Activated CD4-positive, alpha-beta T cell treated with anti-CD3 and anti-CD28 coated beads for 1 hour (primary cell): ENCODE measurements around the gene ADAMTS12.

Source experiments
- DNase-seq: peaks from one replicate; pipeline ENCODE4 v3.0.0-alpha.2; 2020

The ADAMTS12 gene

DNA sequence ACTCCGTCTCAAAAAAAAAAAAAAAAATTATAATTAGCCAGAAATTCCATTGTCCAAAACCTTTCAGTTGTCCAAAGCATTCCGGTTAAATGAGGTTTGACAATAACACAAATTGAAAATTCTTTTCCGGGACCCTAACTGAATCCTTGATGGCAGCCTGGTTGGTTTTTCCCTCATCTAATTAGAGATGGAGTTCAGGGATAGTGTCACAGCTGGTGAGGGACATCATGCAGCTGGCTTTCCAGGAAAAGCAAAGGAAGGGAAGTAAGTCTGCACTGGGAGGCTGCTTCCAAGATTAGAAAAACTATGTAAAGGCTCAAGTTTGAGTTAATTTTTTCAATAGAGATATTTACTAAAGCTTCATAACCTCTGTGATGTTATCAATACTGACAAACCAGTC lies 195.4 kb downstream of the ADAMTS12 start:
- no peak for DNase-seq

DNA sequence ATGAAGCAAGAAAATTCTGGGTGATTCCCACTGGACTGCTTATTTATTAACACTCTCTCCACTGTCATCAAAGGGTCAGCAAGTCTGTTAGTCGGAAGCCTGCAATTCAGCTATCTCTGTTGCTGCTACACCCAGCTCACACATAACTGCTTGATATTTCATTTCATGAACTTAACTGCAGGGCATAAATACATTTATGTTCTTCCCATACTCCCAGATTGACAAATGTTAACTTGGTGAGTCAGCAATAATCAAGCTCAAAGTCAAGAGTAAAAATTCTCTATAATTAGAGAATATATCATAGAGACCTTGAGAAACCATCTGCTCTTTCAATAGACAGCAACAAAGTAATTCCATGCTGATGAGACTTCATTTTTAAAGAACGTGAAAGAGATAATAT lies 198.8 kb downstream of the ADAMTS12 start:
- DNase-seq: no peak

DNA sequence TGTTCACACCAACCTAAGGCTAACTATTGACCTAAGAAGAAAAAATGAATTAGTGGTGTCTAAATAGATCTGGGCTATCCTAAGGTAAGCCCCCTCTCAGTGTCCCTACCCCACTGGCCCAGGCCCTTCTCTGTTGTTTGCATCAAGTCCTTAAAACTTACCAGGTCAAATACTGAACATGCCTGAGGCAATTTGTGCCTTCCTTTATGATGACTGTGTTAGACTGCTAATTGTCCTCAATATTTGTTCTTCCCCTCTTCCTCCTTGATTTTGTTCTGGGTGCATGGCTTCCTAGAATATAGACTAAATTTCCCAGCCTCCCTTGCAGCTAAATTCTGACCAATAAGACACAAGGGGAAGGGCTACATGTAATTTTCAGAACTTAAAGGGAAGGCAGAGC lies 199.9 kb downstream of the ADAMTS12 start:
- DNase-seq: no peak

DNA sequence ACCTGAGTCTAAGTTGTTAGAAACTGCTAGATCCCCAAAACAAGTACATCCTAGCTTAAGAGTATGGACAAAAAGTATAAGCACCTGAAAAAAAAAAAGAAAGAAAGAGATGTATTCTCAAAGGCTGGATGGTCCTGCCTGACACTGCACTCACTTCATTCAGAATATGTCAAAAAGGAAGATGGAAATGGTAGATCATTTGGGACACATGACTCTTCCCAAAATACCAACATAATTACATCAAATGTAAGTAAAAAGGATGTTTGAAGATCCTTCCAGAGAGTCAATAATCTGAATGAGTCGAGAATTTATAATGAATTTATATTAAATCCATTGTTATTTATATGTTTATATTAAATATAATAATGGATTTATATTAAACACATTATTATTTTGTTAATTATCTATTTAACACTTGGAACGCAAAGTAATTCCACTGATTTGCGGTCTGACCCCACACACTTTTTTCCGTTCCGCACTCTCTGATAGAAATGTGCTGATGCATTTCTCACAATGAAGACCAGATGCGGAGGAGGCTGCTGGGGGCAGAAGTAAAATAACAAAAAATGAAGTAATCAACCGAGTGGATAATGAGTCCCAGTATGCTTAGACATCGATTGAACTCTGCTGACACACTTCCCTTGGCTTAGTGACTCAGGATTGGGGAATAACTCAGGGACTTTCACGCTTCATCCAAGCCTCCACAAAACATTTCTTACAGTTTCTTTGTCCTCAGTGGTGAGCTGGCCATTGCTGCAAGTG lies 201.2 kb downstream of the ADAMTS12 start:
- DNase-seq: no peak

DNA sequence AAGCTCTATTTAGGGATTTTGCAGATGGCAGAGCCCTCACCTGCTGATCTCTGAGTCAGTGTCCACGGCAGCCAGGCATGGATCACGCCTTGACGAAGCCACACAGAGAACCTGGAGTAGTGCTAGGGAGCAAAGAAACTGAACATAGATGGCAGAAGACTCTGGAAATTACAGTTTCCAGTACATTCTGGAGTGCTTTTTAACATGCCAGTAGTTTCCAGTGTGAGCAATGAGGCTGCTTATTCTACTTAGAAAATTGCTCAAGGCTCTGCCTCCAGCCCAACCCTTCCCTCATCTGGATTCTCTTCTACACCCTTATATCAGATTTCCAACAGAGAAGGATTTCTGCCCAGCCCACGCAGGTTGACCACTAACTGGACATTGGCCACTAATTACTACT lies 203.3 kb downstream of the ADAMTS12 start:
- DNase-seq: no peak

DNA sequence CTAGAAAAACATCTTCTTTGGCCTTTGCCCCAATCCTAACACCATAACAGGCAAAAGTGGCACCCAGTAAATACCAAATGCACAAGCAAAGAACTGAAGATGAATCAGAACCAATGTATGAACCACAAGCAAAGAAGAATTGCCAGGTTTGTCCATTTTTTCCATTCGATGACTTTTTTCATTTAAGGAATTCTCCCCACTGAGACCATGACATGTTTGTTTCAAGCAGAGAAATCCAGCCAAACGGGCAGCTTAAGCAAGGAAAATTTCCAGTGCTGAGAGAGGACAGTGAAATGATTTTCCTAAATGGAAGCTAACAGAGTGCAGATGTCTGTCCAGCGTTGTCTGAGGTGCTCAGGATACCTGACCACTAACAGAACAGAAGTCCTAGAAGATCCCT lies 203.7 kb downstream of the ADAMTS12 start:
- no peak for DNase-seq

DNA sequence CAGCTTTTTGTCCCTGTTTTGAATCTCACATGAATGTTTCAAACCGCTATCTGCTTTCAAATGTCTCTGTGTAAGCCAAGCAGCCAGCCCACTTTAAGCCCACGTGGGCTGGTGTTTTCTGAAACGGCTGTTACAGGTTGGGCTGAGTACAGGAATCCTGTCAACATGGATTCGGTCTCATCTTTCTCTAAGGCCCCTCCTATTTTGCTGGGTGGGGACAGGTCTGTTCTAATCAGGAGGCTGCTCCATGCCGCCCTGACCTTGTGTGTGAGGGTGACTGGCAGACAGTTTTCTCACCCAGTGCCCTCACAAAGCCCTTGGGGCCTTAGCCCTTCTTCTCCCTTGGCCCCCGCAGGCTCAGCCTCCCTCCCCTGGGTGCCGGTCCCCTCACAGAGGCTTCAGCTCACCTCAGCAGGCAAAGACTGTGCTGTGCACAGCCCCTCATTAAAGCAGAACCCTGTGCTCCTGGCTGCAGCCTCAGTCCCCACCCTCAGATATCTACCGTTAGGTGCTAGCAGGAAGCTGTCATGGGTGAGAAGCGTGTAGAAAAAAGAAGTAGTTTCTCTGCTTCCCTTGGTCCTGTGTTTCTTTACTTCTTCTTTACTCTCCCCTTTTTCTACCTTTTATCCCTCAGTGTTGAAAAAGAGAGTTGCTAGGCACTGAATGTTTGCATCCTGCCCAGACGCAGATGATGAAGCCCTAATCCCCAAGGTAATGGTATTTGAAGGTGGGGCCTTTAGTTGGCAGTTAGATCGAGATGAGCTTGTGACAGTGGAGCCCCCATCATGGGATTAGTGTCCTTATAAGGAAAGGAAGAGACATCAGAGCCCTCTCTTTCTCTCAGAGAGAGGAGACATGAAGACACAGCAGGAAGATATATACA lies 205.7 kb downstream of the ADAMTS12 start:
- no peak for DNase-seq

DNA sequence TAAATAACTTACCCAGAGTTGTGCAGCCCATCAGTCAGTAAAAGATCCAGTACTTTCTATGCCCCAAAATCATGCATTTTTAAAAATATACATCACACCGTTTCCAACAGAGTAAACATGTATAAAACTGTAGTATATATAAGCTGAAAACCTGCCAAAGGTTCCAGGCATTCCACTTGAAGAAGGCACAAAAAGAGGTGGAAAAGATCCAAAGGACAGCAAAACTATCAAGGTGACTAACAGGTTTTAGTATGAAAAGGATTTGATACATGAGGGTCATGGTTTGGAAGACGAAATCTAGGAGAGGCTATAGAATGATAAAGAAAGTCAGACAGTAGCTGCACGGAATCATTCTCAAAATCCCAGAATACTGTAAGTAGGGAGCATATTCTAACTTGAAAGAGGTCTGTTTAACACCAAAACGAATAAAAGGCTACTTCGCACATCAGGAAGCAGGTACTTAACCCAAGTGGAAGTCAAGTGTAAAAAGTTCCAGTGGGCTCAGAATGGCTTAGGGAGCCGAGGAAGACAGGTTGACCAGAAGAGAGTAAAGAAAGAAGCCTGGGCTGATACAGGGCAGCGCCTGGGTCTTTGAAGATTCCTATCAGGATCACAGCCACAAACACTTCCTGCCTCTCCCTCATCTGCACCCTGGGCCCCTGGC lies 207.2 kb downstream of the ADAMTS12 start:
- no peak for DNase-seq

DNA sequence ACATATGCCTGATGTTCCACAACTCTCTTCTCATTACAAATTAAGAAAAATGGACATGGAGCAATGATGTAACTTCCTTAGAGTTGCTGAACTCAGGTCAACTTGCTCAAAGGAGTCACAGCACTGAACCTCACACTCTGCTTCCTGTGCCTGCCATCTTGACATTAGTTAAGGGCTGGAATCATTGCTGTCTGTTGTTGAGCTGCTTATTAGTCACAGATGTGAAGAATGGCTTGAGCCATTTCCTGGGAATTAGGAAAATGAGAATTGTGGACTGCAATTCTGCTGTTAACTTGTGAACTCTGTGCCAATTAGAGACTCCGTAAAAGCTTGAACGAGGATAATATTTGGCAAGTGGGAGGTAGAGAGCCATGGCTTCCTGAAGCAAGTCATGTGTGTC lies 212.0 kb downstream of the ADAMTS12 start:
- DNase-seq: no peak

DNA sequence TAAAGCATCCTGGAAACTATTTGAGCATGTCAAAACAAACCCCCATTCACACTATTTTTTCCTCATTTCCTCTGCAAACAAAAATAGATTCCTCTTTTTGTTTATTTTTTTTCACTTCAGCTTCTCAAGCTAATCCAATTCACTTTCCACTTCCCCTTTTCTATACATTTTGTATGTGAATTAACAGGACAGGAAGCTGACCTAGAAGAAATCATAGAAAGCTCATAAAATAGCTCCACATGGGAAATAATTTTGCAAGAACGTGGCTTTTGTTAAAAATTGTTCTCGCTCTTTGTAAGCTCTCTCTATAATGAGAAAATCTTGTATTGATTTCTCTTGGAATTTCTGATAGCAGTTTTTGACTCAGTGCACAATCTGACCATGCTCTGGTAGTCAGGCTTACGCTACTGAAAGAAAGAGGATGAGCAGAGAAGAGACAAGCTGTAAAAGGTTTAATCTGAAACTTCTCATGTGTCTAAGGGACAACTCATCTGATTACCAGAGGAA lies 215.8 kb downstream of the ADAMTS12 start:
- DNase-seq: no peak

DNA sequence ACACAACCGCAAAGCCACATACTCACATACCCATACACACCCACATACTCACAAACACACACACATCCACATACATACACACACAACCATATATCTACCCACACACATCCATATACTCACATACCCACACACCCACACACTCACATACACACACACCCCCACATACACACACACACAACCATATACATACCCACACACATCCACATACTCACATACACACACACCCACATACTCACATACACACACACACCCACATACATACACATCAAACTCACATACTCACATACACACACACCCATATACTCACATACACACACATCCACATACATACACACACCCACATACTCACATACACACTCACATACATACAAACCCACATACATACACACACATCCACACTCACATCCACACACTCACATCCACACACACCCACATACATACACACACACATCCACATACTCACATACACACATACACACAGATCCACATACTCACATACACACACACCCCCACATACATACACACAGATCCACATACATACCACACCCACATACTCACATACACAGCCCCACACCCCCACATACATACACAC lies 220.0 kb downstream of the ADAMTS12 start:
- DNase-seq: no peak

DNA sequence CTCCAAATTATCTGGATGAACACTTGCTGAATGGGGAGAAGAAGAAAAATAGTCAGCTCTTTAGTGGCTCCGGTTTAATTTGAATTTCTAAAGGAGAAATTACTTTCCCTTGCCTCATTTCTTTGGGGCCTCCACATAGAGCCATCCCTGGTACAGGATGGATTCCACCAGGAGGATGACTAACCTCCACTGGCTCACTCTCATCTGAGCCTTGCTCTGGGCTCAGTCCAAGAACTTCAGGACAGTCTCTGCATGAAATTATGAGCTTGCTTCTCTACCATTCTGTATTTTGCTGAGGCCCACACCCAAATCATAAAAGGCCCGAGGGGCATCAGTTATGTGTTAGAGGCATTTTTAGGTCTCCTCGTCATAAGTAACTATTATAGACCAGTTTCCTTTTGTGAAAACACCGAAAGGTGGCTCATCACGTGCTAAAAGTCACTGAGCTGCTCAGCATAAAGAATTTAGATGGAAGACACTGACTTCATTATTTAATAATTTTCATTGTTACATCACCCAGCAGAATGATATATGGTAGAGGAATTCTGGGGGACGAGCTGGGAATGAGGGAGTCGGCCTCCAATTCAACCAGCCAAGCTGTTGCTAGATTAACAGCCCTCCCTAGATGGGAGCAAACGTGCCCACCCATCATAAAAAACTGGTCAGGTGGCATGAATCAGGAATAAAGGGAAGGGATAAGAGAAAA lies 228.9 kb downstream of the ADAMTS12 start:
- no peak for DNase-seq

DNA sequence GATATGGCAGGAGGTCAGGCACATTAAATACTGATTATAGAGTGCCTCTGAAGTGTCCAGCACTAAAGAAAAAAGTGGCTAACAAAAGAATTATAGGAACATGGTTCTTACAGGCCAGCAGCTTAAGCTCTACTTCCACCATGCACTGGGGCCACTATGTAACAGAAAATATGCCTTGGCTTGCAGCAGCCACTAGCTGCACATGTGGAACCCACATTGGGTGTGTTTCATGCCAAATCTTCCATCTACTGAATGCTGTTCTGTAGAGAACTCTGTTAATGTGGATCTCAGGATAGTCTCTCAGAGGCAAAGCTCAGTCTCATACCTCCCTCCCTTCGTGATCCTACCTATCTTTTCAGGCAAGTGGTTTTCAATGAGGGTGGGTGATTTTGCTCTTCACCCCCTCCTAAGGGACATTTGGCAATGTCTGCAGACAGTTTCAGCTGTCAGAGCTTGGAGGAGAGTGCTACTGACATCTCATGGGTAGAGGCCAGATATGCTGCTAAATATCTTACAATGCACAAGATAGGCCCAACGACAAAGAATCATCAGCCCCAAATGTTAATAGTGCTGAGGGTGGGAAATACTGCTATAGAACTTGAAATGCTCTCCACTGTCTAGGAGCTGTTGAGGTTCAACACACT lies 232.1 kb downstream of the ADAMTS12 start:
- no peak for DNase-seq

DNA sequence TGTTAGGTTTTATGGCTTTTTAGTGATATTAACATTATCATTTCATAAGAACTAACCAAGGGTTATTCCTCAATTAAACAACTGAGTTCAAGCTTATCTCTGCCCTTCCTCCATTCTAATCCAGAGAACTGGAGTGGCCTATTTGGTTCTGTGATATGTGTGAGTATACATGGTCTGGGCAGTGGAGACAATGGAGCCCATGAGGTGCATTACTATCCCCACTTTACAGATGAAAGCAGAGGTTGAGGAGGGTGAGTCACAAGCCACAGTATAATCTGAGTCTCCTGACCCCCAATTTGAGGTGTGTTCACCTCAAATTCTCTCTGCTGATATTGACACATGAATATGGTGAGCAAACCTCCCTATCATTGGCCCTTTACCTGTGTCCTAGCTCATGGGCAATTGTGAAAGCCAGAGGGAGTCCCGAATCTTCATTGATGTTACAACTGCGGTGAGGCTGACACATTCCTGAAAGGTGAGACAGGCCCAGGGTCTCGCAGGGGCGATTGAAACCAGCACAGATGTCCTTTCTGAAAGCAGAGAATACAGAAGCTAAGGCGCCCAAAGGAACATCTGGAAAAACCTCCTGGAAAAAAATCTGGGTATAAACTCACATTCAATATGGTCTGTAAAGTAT lies 233.9 kb downstream of the ADAMTS12 start:
- DNase-seq: no peak

DNA sequence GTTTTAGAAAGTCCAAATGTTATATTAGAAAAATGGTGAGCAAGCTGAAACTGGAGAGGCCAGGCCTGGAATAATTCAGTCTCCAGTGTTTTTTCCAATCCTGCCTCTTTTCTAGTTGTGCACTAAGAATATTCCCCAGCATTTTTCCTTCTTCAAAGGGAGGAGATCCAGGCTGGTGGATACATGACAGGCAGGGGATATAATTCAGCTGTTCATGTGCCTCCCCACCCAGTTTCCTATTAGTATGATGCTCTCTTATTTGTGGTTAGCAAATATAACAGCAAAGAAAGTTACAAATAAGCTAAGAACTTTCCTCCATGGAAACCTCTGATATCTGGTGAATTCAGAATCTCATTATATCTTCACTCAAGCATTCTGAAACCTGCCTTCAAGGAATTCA lies 234.6 kb downstream of the ADAMTS12 start:
- no peak for DNase-seq

DNA sequence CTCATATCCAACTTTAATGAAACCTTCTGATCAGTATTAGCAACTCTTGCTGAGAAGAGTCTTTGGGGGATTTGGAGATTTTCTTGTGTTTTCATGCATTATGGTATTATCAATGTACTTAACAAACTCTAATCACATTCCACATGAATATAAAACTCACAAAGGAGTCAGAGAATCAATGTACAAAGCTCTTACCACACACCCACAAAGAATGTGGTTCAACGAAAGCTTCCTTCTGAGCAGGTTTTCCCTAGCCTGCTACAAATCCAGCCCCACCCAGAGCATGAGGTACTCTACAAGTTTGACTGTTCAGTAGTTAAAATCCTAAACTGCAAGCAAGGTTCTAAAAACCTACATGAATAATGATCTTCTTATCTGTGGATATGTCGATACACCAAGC lies 240.9 kb downstream of the ADAMTS12 start:
- no peak for DNase-seq

DNA sequence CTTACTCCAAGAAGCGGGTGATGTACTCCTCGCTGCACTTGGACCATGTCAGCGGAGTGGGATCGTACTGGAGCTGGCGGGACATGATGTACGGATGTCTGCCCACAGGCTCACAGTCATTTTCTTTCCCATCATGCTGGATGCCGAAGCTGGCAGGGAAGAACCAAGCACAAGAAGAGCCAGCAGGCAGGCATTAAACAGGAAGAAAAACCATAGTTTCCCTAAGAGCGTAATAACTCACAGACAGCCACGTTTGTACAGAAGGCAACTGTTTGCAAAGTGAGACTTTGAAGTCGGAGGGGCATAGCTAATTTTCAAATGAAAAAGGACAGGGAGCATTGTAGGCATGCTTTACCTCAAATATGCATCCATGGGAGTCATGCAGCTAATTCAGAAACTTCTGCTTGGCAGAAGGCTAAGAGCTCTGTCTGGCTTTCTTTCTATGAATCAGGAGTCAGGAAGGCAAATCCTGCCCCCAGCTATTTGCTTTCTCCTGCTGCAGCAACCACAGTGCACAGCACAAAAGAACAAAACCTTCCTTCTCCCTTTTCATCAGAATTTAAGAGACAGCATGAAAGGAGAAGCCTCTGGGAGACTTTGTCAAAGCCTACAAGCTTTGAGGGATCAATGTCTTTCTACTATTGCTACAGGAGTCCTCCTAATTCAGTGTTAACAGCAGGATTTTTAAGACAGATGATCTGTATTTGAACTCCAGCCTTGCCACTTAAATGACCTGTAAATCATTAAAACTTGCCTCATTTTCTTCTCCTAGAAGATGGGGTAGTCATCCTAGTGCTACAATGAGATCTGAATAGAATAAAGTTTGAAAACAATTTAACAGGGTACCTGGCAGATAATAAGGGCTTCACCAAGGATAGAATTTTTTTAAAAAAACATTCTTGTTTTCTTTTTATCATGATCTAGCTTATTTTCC lies 242.0 kb downstream of the ADAMTS12 start:
- no peak for DNase-seq

DNA sequence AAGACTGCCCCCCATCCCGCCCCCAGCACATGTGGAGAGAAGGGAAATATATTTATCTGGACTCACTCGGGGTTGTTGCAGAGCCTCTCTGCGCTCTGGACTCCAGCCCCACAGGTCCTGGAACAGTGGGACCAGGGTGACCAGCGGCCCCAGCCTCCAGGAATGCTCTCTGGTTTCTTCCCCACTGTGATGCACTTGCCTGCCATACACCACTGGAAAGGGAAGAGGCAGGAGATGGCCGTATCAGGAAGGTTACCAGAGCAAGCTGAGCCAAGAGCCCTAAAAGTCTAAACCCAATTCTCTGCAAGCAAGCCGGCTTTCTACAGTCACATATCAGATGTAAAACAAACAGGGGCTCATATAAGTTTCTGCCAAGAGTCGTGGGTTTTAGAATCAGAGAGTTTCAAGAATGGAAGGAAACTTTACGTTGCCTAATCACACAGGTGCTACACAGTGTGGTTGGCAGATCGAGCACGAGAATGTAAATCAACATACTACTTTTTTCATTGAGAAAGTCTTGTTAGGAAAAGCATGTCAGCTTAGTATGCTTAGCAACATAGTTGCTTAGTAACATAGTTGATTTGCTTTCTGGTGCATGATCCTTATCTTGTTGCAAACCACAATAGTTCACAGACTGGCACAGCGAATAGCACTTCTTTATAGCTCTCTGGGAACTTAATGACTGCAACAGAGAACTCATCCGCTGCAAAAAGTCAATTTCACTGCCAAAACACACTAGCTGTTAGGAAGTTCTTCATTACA lies 249.9 kb downstream of the ADAMTS12 start:
- no peak for DNase-seq

DNA sequence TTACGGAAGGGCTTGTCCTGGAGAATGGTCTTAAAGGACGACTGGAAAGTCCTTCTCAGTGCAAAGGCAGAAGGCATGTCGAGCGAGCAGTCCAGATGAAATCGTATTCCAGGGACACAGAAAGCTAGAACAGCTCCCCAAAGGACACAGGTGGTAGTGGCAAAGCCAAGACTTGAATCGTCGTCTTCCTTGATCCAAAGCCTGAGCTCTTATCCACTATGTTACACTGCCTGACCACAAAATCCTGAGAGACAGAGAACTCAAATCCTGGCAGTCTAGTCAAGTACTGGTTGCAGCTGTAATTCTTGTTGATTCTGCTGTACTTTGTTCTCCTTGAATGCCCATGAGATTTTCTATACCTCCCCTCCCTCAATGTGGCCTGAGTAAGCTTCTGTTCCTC lies 252.3 kb downstream of the ADAMTS12 start:
- DNase-seq: no peak

DNA sequence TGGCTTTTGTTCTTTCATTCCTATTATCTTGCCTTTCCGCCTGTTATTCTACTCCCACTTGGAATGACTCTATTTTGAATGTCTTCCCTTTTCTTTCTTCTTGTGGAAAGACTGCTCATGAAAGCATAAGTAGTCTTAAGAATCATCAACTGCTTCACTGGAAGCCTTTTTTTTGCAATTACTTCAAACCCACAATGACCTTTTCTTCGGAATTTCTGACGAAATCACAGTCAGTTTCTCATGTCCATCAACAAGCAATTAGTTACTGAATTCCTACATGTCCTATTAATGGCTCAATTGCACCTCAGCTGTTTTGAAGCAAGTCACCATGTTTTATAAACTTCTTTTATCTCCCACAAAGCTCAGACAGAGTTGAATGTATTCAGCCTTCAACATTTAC lies 254.8 kb downstream of the ADAMTS12 start:
- no peak for DNase-seq
